HG02973 (cell line): ENCODE data around the gene SMCHD1.
"Not testable (repeated sequence)": the region's sequence is repeated elsewhere in the genome, so short reads cannot be mapped to it uniquely, and the experiment has no call there.

Source experiments
- ATAC-seq: cut with Tn5 transposase; IDR thresholded peaks from one replicate; pipeline ENCODE4 v1.9.1; 2021; ENCODE audit warnings: moderate library complexity; ENCODE audit not compliant: unreplicated experiment

Gene SMCHD1

GRCh38 chr18:2656981-2657512, 1.5 kb downstream of the SMCHD1 start:
- ATAC-seq, result no peak

GRCh38 chr18:2657788-2658458, 2.4 kb downstream of the SMCHD1 start:
- ATAC-seq, result no peak

DNA sequence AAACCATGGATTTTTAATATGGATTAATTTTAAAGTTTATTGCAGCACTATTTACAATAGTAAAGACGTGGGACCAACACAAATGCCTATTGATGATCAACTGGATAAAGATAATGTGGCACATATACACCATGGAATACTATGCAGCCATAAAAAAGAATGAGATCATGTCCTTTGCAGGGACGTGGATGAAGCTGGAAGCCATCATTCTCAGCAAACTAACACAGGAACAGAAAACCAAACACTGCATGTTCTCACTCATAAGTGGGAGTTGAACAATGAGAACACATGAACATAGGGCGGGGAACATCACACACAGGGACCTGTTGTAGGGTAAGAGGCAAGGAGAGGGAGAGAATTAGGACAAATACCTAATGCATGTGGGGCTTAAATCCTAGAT, 5.3 kb downstream of the SMCHD1 start:
- not testable (repeated sequence) for ATAC-seq

DNA sequence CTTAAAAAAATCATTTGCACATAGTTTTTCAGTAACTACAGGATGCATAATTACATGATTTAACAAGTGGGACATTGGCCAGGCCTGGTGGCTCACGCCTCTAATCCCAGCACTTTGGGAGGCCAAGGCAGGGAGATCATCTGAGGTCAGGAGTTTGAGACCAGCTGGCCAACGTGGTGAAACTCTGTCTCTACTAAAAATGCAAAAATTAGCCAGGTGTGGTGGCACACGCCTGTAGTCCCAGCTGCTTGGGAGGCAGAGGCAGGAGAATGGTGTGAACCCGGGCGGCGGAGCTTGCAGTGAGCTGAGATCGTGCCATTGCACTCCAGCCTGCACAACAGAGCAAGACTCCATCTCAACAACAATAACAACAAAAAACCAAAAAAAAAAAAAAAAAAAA, 6.8 kb downstream of the SMCHD1 start:
- not testable (repeated sequence) for ATAC-seq

- no peak for ATAC-seq
Observed at GRCh38 chr18:2662990-2663389, 7.5 kb downstream of the SMCHD1 start.

DNA sequence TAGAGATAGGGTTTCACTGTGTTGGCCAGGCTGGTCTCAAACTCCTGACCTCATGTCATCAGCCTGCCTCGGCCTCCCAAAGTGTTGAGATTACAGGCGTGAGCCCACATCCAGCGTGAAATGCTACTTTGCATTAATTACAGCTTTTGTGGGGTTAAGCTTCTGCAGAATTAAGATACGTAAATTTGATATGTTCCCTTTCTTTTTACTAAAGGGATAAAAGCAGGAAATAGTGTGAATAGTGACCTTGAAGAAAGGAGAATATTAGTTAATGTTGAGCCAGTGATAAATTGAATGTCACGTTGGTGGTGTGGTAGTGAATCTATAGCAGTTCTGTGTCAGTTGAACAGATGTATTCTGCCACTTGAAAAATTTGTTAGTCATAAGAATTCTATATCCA, 16.9 kb downstream of the SMCHD1 start:
- no peak for ATAC-seq

- ATAC-seq, result no peak
Observed at GRCh38 chr18:2672872-2673271, 17.3 kb downstream of the SMCHD1 start.

GRCh38 chr18:2678933-2679332, 23.4 kb downstream of the SMCHD1 start:
- ATAC-seq, result not testable (repeated sequence)

GRCh38 chr18:2680216-2680792, 24.8 kb downstream of the SMCHD1 start:
- ATAC-seq, result no peak

GRCh38 chr18:2681993-2682603, 26.6 kb downstream of the SMCHD1 start:
- ATAC-seq, result no peak

- ATAC-seq, result no peak
Observed at GRCh38 chr18:2683055-2683454, 27.5 kb downstream of the SMCHD1 start.

GRCh38 chr18:2686349-2686968, 30.9 kb downstream of the SMCHD1 start:
- ATAC-seq, result no peak

- ATAC-seq, result no peak
Observed at GRCh38 chr18:2687390-2688001, 32.0 kb downstream of the SMCHD1 start.

DNA sequence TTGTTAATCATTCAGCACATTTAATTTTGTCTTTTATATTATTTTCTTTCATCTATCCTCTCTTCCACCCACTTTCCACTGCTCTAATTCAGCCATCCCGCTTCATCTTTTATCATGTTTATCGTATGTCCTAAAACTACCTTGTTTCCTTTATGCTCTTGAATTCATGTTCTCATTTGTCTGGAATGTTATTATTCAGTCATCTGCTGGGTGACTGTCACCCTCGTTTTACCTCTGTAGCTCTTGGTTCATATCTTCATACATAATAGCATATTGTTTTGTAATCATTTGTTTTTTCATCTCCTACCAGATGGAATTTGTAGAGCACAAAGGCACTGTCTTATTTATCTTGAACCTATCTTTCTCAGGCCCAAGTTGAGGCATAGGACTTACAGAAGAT, 37.0 kb downstream of the SMCHD1 start:
- no peak for ATAC-seq

DNA sequence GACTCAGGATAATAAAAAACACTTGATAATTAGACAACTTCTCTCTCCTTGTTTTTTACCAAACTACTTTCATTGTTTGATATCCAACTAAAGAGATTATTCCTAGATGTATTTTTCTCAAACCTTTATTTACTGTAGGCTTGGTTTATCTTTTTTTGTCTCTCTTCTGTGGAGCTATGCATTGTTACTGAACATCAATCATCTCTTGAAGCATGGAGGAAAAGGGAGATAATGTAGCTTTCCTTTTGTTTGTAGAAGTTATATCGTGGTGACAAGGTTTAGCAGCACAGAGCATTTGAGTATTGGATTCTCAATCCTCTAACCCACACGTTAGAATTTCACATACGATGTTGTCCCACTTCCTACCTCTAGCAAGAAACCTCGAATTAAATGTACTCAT, 41.7 kb downstream of the SMCHD1 start:
- no peak for ATAC-seq

DNA sequence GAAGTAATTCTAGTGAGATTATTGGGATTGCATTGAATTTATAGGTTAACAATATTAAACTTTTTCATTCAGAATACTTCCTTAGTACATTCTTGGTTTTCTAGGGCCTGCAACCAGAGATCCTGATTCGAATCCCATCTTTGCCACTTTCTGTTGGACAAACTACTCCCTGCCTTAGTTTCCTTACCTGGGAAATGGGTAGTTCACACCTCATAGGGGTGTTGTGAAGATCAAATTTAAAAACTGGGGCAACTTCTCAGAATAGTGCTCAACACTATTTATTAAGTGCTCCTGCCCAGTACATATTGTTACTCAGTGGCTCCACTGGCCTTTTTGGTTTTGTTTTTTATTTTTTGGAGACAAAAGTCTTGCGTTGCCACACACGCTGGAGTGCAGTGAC, 43.5 kb downstream of the SMCHD1 start:
- ATAC-seq, result no peak

GRCh38 chr18:2704541-2704940, 49.0 kb downstream of the SMCHD1 start:
- no peak for ATAC-seq

DNA sequence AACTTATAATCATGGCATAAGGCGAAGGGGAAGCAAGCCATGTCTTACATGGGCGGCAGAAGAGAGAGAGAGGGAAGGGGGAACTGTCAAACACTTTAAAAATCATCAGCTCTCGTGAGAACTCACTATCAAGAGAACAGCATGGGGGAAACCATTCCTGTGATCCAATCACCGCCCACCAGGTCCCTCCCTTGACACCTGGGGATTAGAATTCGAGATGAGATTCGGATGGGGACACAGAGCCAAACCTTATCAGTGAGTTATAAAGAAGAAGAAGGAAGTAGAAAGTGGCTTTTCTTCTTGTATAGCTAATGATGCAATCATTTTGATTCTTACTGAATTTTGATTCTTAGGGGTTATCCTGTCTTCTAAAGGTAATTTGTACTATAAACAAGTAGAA, 51.4 kb downstream of the SMCHD1 start:
- no peak for ATAC-seq

DNA sequence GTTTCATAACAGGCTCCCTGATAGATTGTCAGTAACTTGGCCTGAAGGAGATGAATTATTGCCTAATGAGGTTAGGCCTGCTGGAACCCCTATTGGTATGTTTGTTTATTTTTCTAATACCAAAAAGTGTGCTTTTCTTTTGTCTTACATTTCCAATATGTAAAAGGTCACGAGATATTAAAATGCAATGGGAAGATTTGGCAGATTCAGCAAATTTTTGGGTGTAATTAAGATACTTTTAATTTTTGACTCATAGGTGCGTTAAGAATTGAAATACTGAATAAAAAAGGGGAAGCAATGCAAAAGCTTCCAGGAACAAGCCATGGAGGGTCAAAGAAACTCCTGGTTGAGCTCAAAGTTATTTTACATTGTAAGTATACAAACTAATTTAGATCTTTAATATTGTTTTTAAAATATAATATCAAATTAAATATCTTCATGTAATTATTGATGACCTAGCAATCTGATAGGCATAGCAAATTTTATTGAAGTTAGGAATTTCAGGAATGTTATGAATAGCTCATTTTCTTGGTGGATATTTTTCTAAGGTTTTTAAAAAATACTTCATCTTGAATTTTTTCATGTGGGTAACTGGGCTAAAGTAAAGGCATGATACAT, 52.1 kb downstream of the SMCHD1 start:
- ATAC-seq, result no peak

DNA sequence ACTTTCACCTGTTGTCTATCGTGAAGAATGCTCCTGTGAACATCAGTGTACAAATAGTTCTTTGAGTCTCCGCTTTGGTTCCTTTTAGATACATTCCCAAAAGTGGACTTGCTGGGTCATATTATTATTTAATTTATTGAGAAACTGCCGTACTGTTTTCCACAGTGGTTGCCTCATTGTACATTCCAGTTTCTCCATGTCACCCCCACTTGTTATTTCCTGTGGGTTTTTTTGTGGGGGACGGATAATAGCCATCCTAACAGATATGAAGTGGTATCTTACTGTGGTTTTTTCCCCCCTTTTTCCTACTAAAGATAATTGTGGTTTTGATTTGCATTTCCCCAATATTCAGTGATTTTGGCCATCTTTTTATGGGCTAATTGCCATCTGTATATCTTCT, 53.8 kb downstream of the SMCHD1 start:
- ATAC-seq, result no peak

GRCh38 chr18:2714140-2714539, 58.6 kb downstream of the SMCHD1 start:
- ATAC-seq, result no peak
